Stimulated activated CD4-positive, alpha-beta T cell treated with anti-CD3 and anti-CD28 coated beads, TNF-alpha, amount 100 ng/mL, for 48 hours (primary cell): ENCODE measurements around the gene IARS2.
"Not testable (repeated sequence)": the region's sequence is repeated elsewhere in the genome, so short reads cannot be mapped to it uniquely, and the experiment has no call there.

Source experiments
- DNase-seq, 3 donors: peaks; one replicate each; pipeline ENCODE4 v3.0.0-alpha.2; 2020; ENCODE audit warnings: low read depth in 3 of 3

IARS2 gene

DNA sequence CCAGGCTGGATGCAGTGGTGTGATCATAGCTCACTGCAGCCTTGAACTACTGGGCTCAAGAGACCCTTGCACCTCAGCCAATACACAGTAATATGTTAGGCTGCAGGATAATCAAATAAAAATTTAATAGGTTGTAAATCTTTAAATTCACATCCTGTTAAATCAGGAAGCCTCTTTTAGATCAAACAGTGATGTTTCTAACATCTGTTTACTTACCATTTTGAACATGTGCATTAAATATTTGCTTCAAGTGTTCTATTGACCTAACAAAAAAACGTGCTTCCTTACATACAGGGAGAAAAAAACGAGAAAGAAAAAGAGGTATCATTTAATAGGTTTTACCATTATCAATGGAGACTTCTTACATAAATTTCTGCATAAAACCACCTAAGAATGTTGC lies 70.6 kb downstream of the IARS2 start:
- no peak for DNase-seq

DNA sequence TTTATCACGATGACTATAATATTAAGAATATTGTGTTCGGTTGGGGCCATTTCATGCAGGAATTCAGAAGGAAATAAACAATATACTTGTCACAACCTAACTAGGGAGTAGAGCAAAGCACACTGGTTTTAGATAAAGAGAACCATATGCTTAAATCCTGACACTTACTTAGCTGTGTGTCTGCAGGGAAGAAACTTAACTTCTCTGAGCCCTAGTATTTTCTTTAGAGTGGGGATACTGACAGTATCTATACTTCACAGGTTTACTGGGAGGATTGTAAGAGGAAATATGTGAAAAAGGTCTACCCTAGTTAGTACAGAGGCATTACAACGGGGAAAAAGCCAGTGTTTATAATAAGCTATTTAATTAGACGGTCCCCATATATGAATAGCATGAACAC lies 72.9 kb downstream of the IARS2 start:
- DNase-seq: no peak

- DNase-seq: not testable (repeated sequence)
Measured at GRCh38 chr1:220169887-220170286, 76.0 kb downstream of the IARS2 start.

- no peak for DNase-seq
Measured at GRCh38 chr1:220170836-220171526, 77.0 kb downstream of the IARS2 start.

DNA sequence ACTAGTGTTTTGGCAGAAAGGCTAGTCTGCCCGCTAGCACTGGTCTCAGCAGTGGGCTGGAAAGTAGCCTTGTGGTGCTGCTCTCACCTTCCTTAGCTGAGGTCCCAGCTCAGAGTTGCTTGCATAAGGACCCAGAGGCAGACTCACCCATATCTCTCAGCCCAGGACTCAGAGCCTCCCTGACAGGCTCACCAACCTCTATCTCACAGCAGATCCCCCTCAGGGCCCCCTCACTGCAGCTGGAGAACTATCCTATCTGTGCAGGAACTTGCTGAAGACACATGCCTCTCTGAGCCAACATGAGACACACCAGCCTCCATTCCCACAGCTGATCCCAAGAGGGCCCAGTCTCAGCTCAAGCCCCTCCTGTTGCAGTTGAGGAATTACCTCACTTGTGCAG lies 82.6 kb downstream of the IARS2 start:
- no peak for DNase-seq

GRCh38 chr1:220182111-220182510 lies 88.2 kb downstream of the IARS2 start:
- no peak for DNase-seq

DNA sequence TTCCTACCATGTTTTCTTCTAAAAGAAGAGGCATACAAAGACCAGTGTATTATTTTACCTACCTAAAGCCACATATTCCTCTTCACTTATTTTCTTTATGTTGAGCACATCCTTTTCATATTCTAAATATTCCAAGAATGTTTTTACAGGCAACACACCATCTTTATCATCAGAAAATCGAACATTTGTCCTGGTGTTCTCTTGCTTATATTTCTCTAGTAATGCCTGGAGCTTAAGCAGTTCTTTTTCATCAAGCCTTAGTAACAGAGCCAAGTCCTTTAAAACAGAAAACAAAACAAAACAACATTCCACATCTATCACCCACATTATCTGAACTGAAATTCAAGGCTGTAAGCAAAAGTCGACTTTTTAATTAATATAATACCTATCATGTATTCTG lies 88.7 kb downstream of the IARS2 start:
- no peak for DNase-seq

GRCh38 chr1:220184506-220184905 lies 90.6 kb downstream of the IARS2 start:
- DNase-seq: no peak

DNA sequence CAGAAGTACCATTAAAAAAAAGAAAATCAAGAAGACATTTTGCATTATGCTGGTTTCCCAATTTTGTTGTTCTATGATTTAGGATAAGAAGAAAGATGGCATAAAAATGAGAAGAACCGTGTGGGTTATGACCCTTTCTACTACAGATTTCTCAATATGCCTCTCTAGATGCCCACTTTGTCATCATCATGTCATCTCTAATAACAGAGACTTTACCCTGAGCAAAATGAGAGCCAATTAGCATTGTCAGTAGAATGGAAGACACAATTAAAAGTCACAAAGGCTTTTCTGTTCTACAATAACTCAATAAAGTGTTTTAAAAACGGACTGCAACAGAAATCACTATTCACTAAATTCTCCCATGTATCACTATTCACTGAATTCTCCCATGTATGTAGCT lies 92.8 kb downstream of the IARS2 start:
- no peak for DNase-seq

DNA sequence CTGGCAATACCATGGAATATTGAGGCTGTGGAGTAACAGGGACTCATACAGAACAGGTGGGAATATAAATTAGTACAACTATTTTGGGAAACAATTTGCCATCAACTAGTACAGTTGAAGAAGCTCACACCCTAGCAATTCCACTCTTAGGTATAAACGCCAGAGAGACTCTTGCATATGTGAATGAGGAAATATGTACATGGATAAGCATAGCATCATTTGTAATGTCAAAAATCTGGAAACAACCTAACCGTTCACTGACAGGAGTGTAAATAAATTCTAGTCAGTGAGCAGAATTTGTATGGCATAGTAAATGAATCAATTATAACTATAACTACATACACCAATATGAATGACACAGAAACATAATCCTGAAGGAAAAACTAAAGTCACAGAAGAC lies 94.6 kb downstream of the IARS2 start:
- no peak for DNase-seq

DNA sequence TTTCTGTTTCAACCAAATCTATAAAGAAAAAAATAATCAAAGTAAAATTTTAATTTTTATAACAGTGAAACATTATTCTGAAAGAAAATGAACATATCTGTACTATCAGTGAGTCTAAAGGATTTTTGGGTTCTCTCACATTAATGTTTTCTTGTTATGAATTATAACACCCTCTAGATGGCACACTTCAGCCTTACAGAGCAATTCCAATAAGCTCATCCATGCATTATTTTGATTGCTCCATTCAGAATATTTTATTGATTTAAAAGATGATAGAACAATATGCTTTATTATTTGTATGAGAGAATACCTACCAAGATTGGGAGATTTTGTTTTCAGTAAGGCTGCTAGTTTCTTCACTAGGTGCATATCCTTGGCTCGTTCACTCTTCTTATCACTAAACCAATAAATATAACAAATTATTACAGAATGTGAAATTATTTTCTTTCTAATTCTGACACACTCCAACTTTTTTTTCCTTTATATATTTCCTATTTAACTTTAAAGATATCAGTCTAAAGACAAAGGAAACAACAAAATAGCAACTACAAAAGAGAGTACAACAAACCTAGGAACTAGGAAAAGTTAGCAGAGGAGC lies 95.9 kb downstream of the IARS2 start:
- no peak for DNase-seq

- DNase-seq: no peak
Measured at GRCh38 chr1:220195701-220196100, 101.8 kb downstream of the IARS2 start.
